ENCODE results near the gene TDRD15. TPM values are rescaled to one million over a fixed set of nuclear protein-coding genes. Genes with fewer than 3 reads are reported as not detected.

The TDRD15 gene
- total and polyA plus RNA-seq, 9 of the 15 experiments (the other 6 are each of a cell fraction or from before 2014, with no cell fraction given) = 0.01 to 0.22 (median 0.06) TPM; not detected in 1

GRCh38 chr2:21097331-21097730 is 26.4 kb upstream of the TDRD15 start:
- H3K36me3 ChIP-seq (ENCODE audit: control insufficient read depth, insufficient read depth, low read length) = no peaks in the 10 kb centered on the region
- intact Hi-C loops (cut with micrococcal nuclease) (no loop called here), in situ Hi-C loops (cut with MboI) (no loop called here)
- POLR2A ChIA-PET = no interaction called here
- TF ChIP-seq ZNF639 (CRISPR knock-in tag; conservative IDR thresholded peaks at IDR 0.05 in 1 of 2, IDR thresholded peaks at IDR 0.05 in 1 of 2) = no peak
- H3K27me3 ChIP-seq (ENCODE audit: control insufficient read depth in 2 of 2, insufficient read depth in 2 of 2, low read length in 2 of 2) = no peaks in the 10 kb centered on the region
- H3K9me3 ChIP-seq (replicated peaks; ENCODE audit: control insufficient read depth, insufficient read depth, low read depth, low read length) = no peaks in the 10 kb centered on the region
- ATAC-seq (no peak), DNase-seq (ENCODE audit: extremely low read depth in 1 of 4, low spot score in 3 of 4) (no peak), FAIRE-seq (no peak)
- H3K9ac ChIP-seq (ENCODE audit: insufficient read depth in 1 of 2, low read depth in 2 of 2, low read length in 2 of 2) = no peak overlapping the region
- CTCF ChIA-PET (ENCODE audit: low intra/inter-chr PET ratio) = no interaction called here
- H3K4me3 ChIP-seq = no peak overlapping the region
- no peaks in the 10 kb centered on the region for H4K20me1 ChIP-seq (replicated peaks; ENCODE audit: control insufficient read depth, insufficient read depth, low read length)
- 0% methylated on average over 6 of the region's 6 CpGs for WGBS (ENCODE audit: insufficient coverage, low coverage, missing lambda C conversion rate)
- no peak overlapping the region for H2AFZ ChIP-seq (ENCODE audit: low read depth, low read length)
- no TSS peak for BruUV-seq (replicated peaks)
- H3K9me1 ChIP-seq (ENCODE audit: control insufficient read depth, insufficient read depth, low read length) = no peaks in the 10 kb centered on the region
- no peaks in the 10 kb centered on the region for H3K79me2 ChIP-seq (ENCODE audit: control insufficient read depth, insufficient read depth, low read length)
- no peak overlapping the region for H3K4me2 ChIP-seq (ENCODE audit: insufficient read depth, low read length)
- no peaks in the 10 kb centered on the region for H3K4me1 ChIP-seq (replicated peaks in 1 of 2; ENCODE audit: control insufficient read depth in 2 of 2, insufficient read depth in 2 of 2, low read length in 2 of 2)
- H3K27ac ChIP-seq (ENCODE audit: extremely low read depth, low read depth, low read length) = no peak overlapping the region

GRCh38 chr2:21098294-21098693 is 25.5 kb upstream of the TDRD15 start:
- FAIRE-seq (no peak), ATAC-seq (no peak), DNase-seq (ENCODE audit: extremely low read depth in 1 of 4, low spot score in 3 of 4) (no peak)
- no TSS peak for BruUV-seq (replicated peaks)
- WGBS (ENCODE audit: insufficient coverage, low coverage, missing lambda C conversion rate) = 0% methylated on average over 1 of the region's 1 CpG
- no peak overlapping the region for H3K4me3 ChIP-seq
- no peaks in the 10 kb centered on the region for H3K4me1 ChIP-seq (replicated peaks in 1 of 2; ENCODE audit: control insufficient read depth in 2 of 2, insufficient read depth in 2 of 2, low read length in 2 of 2)
- intact Hi-C loops (cut with micrococcal nuclease) (no loop called here), in situ Hi-C loops (cut with MboI) (no loop called here)
- H2AFZ ChIP-seq (ENCODE audit: low read depth, low read length) = no peak overlapping the region
- POLR2A ChIA-PET = no interaction called here
- no peak overlapping the region for H3K9ac ChIP-seq (ENCODE audit: insufficient read depth in 1 of 2, low read depth in 2 of 2, low read length in 2 of 2)
- H3K9me3 ChIP-seq (replicated peaks; ENCODE audit: control insufficient read depth, insufficient read depth, low read depth, low read length) = no peaks in the 10 kb centered on the region
- no peak overlapping the region for H3K27ac ChIP-seq (ENCODE audit: extremely low read depth, low read depth, low read length)
- no peaks in the 10 kb centered on the region for H3K36me3 ChIP-seq (ENCODE audit: control insufficient read depth, insufficient read depth, low read length)
- no peaks in the 10 kb centered on the region for H3K9me1 ChIP-seq (ENCODE audit: control insufficient read depth, insufficient read depth, low read length)
- H3K79me2 ChIP-seq (ENCODE audit: control insufficient read depth, insufficient read depth, low read length) = no peaks in the 10 kb centered on the region
- CTCF ChIA-PET (ENCODE audit: low intra/inter-chr PET ratio) = no interaction called here
- H3K4me2 ChIP-seq (ENCODE audit: insufficient read depth, low read length) = no peak overlapping the region
- H4K20me1 ChIP-seq (replicated peaks; ENCODE audit: control insufficient read depth, insufficient read depth, low read length) = no peaks in the 10 kb centered on the region
- H3K27me3 ChIP-seq (ENCODE audit: control insufficient read depth in 2 of 2, insufficient read depth in 2 of 2, low read length in 2 of 2) = no peaks in the 10 kb centered on the region
- TF ChIP-seq AFF1 (IDR thresholded peaks at IDR 0.05; ENCODE audit: low read depth in 1 of 2, partially characterized antibody in 2 of 2) (no peak), NBN (IDR thresholded peaks at IDR 0.05; ENCODE audit: low read depth) (no peak), NELFE (IDR thresholded peaks at IDR 0.05; ENCODE audit: insufficient read depth, insufficient read length) (no peak), L3MBTL2 (IDR thresholded peaks at IDR 0.05) (no peak), ELF2 (CRISPR knock-in tag; IDR thresholded peaks at IDR 0.05) (no peak), ZNF583 (CRISPR knock-in tag; IDR thresholded peaks at IDR 0.05) (no peak), ZBTB26 (CRISPR knock-in tag; IDR thresholded peaks at IDR 0.05) (no peak), SMARCA4 (IDR thresholded peaks at IDR 0.05) (no peak), ZNF707 (CRISPR knock-in tag; conservative IDR thresholded peaks at IDR 0.05) (no peak), CHD2 (IDR thresholded peaks at IDR 0.05; ENCODE audit: low read depth, low read length) (no peak)

Measured in K562 (cell line).